ENCODE measurements around the gene BCL6.

DNA sequence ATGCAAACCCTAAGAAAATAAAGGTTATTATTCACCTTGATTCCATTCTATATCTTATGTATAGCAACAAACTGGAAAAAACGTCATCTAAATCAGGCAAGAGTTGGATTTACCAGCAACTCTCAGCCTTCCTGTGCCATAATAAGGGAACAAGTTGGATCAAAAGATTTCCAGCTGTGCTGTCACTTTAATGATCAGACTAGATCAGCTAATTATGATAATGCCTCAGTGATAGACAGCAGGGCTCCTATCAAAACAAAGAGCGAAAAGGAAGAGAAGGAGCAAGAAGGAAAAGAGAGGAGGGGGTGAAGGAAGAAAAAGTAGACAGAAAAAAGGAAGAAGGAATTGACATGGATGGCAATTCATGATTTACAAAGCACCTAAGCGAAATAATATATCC lies 36.7 kb upstream of the BCL6 start:
- TF ChIP-seq POLR2A (IDR thresholded peaks at IDR 0.05; ENCODE audit: low read length) (no peak), GATA1 (IDR thresholded peaks at IDR 0.05; ENCODE audit: low read depth, low read length) (no peak)

Data from erythroblast (primary cell).